GM23338 (cell line): ENCODE data around the gene SERPINC1.

Experiments used
- CREB1 ChIP-seq: fragments of 250-450 bp; sonication (Bioruptor Pico); IDR thresholded peaks from 2 replicates; pipeline ENCODE4 v1.5.0; 2020; ENCODE audit warnings: low read depth, mild to moderate bottlenecking, moderate library complexity
- EZH2 ChIP-seq: fragments of 200-600 bp; sonication (generic); IDR thresholded peaks from one replicate; pipeline ENCODE4 v1.8.0; 2017; ENCODE audit warnings: antibody characterized with exemption, mild to moderate bottlenecking, low read depth; ENCODE audit not compliant: unreplicated experiment
- EZH2phosphoT487 ChIP-seq: fragments of 200-600 bp; sonication (generic); IDR thresholded peaks from one replicate; pipeline ENCODE4 v1.8.1; 2018; ENCODE audit warnings: antibody characterized with exemption; ENCODE audit not compliant: unreplicated experiment
- JUNB ChIP-seq: IDR thresholded peaks from one replicate; pipeline ENCODE4 v1.6.1; 2016; ENCODE audit warnings: antibody characterized with exemption; ENCODE audit not compliant: unreplicated experiment
- TF ChIP-seq, protein P1 (sequence below), 2 experiments: fragments of 200-600 bp in 1 of 2; sonication (generic) in 1 of 2; conservative IDR thresholded peaks; 2 replicates each; pipeline versions ENCODE4 v1.5.1 to v1.6.1; 2016 to 2017; ENCODE audit warnings: antibody characterized with exemption in 2 of 2, low read depth in 2 of 2, mild to moderate bottlenecking in 2 of 2, moderate library complexity in 1 of 2

DNA sequence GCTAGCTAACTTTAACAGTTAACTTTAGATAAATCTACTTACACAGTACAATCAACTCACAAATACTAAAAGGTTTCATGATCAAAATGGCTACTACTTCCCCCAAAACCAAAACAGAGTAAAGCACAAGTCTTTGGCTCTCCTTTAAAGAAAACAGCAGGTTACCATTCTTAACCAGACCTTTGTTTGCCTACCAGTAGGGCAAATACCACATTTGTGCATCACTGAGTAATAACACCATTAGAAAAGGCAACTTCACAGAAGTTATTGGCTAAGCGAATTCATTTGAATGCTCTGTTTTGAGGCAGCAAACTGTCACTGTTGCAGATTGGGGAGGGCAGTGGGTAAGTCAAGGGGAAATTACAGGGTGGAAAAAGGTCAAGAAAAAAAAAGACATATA, 17.3 kb upstream of the SERPINC1 start:
- TF ChIP-seq, protein P1, sequence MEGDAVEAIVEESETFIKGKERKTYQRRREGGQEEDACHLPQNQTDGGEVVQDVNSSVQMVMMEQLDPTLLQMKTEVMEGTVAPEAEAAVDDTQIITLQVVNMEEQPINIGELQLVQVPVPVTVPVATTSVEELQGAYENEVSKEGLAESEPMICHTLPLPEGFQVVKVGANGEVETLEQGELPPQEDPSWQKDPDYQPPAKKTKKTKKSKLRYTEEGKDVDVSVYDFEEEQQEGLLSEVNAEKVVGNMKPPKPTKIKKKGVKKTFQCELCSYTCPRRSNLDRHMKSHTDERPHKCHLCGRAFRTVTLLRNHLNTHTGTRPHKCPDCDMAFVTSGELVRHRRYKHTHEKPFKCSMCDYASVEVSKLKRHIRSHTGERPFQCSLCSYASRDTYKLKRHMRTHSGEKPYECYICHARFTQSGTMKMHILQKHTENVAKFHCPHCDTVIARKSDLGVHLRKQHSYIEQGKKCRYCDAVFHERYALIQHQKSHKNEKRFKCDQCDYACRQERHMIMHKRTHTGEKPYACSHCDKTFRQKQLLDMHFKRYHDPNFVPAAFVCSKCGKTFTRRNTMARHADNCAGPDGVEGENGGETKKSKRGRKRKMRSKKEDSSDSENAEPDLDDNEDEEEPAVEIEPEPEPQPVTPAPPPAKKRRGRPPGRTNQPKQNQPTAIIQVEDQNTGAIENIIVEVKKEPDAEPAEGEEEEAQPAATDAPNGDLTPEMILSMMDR (conservative IDR thresholded peaks at IDR 0.05; ENCODE audit: low read depth in 2 of 2), result no peak
- TF ChIP-seq EZH2 (no peak), CREB1 (no peak), JUNB (no peak), EZH2phosphoT487 (no peak)
